ENCODE data around the gene NDUFB6. TPM values are rescaled to one million over a fixed set of nuclear protein-coding genes. Genes with fewer than 3 reads are reported as not detected.

Gene NDUFB6
- total and polyA plus RNA-seq, 9 of the 15 experiments (the other 6 are each of a cell fraction or from before 2014, with no cell fraction given) = 26.5 to 88.1 (median 64.0) TPM

DNA sequence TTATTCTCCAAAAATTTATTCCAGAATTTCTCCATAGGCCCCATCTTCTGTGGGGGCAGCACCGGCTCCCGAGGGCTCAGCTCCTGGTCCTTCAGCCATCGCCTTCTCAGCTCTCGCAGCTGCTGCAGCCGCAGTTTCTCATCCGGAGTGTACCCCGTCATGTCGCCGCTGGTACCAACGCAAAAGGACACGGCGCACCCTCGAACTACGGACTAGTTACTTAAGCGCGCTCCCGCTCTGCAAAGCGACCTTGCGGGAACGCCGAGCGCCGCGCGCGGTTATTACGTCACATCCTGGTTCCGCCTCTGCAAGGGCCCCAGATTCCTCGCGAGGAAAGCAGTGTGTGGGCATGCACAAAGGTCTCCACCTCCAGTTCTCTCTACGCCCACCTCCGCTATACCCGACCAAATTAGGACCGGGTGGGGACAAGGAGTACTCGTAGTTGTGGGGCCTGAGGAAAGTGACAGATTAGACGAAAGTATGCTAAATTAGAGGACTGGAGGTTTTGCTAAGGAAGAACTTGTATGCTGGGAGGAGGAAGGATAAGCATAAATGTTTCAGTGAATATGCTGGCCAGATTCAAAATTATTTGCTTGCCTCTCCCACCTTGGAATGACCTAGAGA lies at the start of gene NDUFB6 (continued):
- TF ChIP-seq, protein P1, sequence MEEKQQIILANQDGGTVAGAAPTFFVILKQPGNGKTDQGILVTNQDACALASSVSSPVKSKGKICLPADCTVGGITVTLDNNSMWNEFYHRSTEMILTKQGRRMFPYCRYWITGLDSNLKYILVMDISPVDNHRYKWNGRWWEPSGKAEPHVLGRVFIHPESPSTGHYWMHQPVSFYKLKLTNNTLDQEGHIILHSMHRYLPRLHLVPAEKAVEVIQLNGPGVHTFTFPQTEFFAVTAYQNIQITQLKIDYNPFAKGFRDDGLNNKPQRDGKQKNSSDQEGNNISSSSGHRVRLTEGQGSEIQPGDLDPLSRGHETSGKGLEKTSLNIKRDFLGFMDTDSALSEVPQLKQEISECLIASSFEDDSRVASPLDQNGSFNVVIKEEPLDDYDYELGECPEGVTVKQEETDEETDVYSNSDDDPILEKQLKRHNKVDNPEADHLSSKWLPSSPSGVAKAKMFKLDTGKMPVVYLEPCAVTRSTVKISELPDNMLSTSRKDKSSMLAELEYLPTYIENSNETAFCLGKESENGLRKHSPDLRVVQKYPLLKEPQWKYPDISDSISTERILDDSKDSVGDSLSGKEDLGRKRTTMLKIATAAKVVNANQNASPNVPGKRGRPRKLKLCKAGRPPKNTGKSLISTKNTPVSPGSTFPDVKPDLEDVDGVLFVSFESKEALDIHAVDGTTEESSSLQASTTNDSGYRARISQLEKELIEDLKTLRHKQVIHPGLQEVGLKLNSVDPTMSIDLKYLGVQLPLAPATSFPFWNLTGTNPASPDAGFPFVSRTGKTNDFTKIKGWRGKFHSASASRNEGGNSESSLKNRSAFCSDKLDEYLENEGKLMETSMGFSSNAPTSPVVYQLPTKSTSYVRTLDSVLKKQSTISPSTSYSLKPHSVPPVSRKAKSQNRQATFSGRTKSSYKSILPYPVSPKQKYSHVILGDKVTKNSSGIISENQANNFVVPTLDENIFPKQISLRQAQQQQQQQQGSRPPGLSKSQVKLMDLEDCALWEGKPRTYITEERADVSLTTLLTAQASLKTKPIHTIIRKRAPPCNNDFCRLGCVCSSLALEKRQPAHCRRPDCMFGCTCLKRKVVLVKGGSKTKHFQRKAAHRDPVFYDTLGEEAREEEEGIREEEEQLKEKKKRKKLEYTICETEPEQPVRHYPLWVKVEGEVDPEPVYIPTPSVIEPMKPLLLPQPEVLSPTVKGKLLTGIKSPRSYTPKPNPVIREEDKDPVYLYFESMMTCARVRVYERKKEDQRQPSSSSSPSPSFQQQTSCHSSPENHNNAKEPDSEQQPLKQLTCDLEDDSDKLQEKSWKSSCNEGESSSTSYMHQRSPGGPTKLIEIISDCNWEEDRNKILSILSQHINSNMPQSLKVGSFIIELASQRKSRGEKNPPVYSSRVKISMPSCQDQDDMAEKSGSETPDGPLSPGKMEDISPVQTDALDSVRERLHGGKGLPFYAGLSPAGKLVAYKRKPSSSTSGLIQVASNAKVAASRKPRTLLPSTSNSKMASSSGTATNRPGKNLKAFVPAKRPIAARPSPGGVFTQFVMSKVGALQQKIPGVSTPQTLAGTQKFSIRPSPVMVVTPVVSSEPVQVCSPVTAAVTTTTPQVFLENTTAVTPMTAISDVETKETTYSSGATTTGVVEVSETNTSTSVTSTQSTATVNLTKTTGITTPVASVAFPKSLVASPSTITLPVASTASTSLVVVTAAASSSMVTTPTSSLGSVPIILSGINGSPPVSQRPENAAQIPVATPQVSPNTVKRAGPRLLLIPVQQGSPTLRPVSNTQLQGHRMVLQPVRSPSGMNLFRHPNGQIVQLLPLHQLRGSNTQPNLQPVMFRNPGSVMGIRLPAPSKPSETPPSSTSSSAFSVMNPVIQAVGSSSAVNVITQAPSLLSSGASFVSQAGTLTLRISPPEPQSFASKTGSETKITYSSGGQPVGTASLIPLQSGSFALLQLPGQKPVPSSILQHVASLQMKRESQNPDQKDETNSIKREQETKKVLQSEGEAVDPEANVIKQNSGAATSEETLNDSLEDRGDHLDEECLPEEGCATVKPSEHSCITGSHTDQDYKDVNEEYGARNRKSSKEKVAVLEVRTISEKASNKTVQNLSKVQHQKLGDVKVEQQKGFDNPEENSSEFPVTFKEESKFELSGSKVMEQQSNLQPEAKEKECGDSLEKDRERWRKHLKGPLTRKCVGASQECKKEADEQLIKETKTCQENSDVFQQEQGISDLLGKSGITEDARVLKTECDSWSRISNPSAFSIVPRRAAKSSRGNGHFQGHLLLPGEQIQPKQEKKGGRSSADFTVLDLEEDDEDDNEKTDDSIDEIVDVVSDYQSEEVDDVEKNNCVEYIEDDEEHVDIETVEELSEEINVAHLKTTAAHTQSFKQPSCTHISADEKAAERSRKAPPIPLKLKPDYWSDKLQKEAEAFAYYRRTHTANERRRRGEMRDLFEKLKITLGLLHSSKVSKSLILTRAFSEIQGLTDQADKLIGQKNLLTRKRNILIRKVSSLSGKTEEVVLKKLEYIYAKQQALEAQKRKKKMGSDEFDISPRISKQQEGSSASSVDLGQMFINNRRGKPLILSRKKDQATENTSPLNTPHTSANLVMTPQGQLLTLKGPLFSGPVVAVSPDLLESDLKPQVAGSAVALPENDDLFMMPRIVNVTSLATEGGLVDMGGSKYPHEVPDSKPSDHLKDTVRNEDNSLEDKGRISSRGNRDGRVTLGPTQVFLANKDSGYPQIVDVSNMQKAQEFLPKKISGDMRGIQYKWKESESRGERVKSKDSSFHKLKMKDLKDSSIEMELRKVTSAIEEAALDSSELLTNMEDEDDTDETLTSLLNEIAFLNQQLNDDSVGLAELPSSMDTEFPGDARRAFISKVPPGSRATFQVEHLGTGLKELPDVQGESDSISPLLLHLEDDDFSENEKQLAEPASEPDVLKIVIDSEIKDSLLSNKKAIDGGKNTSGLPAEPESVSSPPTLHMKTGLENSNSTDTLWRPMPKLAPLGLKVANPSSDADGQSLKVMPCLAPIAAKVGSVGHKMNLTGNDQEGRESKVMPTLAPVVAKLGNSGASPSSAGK (IDR thresholded peaks at IDR 0.05) = peak; percentile 54
- TF ChIP-seq NR2C2 (CRISPR knock-in tag; IDR thresholded peaks at IDR 0.05) = no peak
- TF ChIP-seq NR2C2 (tag; IDR thresholded peaks at IDR 0.05) = peak; percentile 74
- no peak for TF ChIP-seq MXD1 (CRISPR knock-in tag; IDR thresholded peaks at IDR 0.05; ENCODE audit: borderline replicate concordance, poor library complexity, severe bottlenecking)
- TF ChIP-seq ZNF384 (IDR thresholded peaks at IDR 0.05; ENCODE audit: low read depth, low read length) = no peak
- peak; percentile 60 for TF ChIP-seq TAF1 (IDR thresholded peaks at IDR 0.05; ENCODE audit: control insufficient read depth, extremely low read depth, insufficient read depth, low read length, severe bottlenecking)
- TF ChIP-seq ESRRA (IDR thresholded peaks at IDR 0.05; ENCODE audit: borderline replicate concordance, low read depth) = peak; percentile 84; the same call in 1 of the 2 replicates
- TF ChIP-seq ZNF217 (CRISPR knock-in tag; IDR thresholded peaks at IDR 0.05) = no peak
- TF ChIP-seq, protein P2, sequence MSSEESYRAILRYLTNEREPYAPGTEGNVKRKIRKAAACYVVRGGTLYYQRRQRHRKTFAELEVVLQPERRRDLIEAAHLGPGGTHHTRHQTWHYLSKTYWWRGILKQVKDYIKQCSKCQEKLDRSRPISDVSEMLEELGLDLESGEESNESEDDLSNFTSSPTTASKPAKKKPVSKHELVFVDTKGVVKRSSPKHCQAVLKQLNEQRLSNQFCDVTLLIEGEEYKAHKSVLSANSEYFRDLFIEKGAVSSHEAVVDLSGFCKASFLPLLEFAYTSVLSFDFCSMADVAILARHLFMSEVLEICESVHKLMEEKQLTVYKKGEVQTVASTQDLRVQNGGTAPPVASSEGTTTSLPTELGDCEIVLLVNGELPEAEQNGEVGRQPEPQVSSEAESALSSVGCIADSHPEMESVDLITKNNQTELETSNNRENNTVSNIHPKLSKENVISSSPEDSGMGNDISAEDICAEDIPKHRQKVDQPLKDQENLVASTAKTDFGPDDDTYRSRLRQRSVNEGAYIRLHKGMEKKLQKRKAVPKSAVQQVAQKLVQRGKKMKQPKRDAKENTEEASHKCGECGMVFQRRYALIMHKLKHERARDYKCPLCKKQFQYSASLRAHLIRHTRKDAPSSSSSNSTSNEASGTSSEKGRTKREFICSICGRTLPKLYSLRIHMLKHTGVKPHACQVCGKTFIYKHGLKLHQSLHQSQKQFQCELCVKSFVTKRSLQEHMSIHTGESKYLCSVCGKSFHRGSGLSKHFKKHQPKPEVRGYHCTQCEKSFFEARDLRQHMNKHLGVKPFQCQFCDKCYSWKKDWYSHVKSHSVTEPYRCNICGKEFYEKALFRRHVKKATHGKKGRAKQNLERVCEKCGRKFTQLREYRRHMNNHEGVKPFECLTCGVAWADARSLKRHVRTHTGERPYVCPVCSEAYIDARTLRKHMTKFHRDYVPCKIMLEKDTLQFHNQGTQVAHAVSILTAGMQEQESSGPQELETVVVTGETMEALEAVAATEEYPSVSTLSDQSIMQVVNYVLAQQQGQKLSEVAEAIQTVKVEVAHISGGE (CRISPR knock-in tag; IDR thresholded peaks at IDR 0.05) = peak; percentile 19 to 95 (median 60); a peak in 3 of 6 replicates
- TF ChIP-seq CREB1 (IDR thresholded peaks at IDR 0.05) = peak; percentile 93
- TF ChIP-seq CREB1 (CRISPR knock-in tag; IDR thresholded peaks at IDR 0.05) = peak; percentile 96
